ENCODE measurements around the gene ANKHD1.

Gene ANKHD1, protein sequence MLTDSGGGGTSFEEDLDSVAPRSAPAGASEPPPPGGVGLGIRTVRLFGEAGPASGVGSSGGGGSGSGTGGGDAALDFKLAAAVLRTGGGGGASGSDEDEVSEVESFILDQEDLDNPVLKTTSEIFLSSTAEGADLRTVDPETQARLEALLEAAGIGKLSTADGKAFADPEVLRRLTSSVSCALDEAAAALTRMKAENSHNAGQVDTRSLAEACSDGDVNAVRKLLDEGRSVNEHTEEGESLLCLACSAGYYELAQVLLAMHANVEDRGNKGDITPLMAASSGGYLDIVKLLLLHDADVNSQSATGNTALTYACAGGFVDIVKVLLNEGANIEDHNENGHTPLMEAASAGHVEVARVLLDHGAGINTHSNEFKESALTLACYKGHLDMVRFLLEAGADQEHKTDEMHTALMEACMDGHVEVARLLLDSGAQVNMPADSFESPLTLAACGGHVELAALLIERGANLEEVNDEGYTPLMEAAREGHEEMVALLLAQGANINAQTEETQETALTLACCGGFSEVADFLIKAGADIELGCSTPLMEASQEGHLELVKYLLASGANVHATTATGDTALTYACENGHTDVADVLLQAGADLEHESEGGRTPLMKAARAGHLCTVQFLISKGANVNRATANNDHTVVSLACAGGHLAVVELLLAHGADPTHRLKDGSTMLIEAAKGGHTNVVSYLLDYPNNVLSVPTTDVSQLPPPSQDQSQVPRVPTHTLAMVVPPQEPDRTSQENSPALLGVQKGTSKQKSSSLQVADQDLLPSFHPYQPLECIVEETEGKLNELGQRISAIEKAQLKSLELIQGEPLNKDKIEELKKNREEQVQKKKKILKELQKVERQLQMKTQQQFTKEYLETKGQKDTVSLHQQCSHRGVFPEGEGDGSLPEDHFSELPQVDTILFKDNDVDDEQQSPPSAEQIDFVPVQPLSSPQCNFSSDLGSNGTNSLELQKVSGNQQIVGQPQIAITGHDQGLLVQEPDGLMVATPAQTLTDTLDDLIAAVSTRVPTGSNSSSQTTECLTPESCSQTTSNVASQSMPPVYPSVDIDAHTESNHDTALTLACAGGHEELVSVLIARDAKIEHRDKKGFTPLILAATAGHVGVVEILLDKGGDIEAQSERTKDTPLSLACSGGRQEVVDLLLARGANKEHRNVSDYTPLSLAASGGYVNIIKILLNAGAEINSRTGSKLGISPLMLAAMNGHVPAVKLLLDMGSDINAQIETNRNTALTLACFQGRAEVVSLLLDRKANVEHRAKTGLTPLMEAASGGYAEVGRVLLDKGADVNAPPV (N-terminal part only)

GRCh38 chr5:140401362-140402257 lies at the start of gene ANKHD1:
TSS of gene ANKHD1 (plus strand) at chr5:140401833. CDS start at chr5:140401968, 135 bp downstream.
- DNase-seq (ENCODE audit: low read depth in 2 of 2): peak; percentile 90 to 94

GRCh38 chr5:140355546-140355945 lies 46.1 kb upstream of the ANKHD1 start:
- DNase-seq (ENCODE audit: low read depth in 2 of 2): no peak

DNA sequence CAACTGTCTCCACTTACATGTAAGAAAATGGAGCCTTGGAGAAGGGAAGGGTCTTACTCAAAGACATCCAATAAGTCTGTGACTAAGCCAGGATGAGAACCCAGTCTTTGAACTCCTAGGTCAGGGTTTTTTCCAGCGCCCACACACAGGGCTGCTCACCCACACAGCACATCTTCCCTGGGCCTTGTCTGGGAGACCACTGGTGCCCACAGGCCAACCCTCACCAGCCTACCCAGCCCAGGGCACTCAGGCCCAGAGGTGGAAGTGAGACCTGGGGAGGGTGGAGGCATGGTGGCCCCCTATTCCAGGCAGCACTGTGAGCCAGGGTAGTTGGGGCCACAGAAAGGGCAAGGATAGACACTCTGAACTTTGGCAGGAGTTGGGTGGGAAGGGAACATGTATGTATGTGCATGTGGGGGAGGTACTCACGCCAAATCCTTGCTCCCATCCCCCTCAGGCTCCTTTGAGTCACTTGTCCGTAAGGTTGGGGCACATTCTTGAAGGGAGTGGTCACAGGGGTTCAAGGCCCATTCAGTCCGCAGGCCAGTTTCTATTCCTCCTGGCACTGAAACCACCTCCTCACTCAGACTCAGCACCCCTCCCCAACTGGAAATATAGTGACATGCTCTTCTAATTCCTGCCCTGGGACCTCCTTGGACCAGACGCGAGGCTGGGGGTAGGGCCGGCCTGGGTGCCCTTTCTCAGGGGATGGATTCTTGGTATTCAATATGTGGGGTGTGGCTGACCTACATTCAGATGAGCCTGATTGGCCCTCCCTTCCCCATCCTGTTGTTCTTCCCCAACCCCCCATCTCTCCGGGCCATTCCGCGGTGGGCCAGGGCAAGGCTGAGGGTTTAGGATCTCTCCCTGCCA lies 44.5 kb upstream of the ANKHD1 start:
- no peak for DNase-seq (ENCODE audit: low read depth in 2 of 2)

DNA sequence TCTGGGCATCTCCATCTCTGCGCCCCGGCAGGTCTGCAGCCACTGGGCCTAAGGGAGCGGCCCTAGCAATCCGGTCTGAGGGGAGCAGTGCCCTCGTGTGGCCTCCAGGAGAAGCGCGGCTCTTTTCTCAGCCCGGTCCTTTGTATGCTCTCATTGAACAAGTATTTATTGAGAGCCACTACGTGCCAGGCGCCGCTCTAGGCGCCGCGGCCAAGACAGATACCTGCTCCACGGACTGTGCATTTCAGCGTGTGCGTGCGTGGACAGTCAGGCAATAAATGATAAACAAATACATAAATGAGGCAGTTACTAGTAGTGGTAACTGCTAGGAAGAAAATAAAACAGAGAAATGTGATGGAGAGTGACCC lies 43.9 kb upstream of the ANKHD1 start:
- DNase-seq (ENCODE audit: low read depth in 2 of 2): peak; percentile 49 to 69

DNA sequence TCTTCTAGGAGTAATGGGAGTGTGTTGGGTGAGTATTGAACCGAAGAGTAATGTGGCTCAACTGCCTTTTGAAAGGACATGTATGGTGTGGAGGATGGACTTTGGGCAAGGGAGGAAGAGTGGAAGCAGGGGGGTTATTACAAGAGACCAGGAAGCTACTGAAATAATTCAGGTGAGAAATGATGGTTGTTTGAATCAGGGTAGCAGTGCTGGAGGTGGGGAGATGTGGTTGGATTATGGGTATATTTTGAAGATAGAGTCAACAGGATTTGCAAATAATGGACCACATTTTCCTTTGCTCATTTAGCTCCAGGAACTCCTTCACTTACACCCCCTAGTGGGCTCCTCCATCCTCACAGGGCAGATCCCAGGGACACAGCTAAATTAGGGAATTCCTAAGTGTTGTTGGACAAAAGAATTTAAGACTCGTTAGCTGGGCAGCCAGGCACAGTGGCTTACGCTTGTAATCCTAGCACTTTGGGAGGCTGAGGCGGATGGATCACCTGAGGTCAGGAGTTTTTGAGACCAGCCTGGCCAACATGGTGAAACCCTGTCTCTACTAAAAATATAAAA lies 42.8 kb upstream of the ANKHD1 start:
- DNase-seq (ENCODE audit: low read depth in 2 of 2): no peak

DNA sequence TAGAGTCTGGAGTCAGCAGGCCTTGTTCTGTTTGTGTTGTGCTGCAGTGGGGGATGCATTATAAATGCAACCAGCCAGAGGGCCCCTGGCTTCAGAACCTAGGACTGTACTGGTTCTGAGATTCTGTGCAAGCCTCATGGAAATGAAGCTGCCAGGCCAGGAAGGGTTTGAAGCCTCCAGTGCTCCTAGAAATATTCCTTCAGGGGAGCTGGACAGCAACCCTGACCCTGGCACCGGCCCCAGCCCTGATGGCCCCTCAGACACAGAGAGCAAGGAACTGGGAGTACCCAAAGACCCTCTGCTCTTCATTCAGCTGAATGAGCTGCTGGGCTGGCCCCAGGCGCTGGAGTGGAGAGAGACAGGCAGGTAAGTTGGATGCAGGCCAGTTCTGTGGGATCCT lies 41.5 kb upstream of the ANKHD1 start, which contains the start of gene SLC4A9:
Gene SLC4A9 (plus strand): TSS at position 94 of the 400 bp plus-strand sequence. CDS start 43 bp downstream, at position 137.
- no peak for DNase-seq (ENCODE audit: low read depth in 2 of 2)

- DNase-seq (ENCODE audit: low read depth in 2 of 2): no peak
Observed at GRCh38 chr5:140360681-140361479, 40.8 kb upstream of the ANKHD1 start.

DNA sequence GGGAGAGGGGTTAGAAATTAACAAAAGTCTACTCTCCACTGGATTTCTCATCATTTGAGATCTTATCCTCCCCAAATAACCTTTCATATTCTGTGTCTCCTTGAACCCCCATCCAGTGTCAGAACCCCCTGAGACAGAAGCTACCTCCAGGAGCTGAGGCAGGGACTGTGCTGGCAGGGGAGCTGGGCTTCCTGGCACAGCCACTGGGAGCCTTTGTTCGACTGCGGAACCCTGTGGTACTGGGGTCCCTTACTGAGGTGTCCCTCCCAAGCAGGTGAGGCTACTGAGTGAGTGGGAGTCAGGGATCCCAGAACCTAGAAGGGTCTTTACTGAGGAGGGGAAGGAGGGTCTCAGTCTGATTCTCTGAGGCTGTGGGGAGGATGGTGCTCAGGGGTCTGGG lies 39.7 kb upstream of the ANKHD1 start:
- no peak for DNase-seq (ENCODE audit: low read depth in 2 of 2)

DNA sequence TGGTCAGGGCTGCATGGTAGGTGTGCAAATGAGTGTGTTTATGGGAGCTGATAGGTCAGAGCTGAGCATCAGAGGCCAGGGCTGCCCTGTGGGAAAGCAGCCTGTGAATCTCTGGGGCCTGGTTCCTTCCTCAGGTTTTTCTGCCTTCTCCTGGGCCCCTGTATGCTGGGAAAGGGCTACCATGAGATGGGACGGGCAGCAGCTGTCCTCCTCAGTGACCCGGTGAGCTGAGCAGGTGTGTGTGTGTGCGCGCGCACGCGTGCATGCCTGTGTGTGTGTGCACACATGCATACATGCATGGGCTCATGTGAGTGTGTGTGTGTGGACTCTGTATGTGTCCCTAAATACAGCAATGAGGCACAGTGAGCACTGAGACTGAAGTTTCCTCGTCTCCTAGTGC lies 39.3 kb upstream of the ANKHD1 start:
- DNase-seq (ENCODE audit: low read depth in 2 of 2): no peak

GRCh38 chr5:140362875-140363630 lies 38.6 kb upstream of the ANKHD1 start:
- peak; percentile 78 to 86 for DNase-seq (ENCODE audit: low read depth in 2 of 2)

- no peak for DNase-seq (ENCODE audit: low read depth in 2 of 2)
Observed at GRCh38 chr5:140363631-140364471, 37.8 kb upstream of the ANKHD1 start.

DNA sequence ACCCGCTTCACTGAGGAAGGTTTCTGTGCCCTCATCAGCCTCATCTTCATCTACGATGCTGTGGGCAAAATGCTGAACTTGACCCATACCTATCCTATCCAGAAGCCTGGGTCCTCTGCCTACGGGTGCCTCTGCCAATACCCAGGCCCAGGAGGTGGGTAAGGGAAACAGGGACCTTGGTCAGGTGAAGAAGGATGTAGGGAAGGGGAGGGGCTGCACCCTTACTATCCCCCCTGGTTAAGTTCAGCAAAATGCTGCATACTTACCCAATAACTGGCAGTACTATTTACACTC lies 37.2 kb upstream of the ANKHD1 start:
- no peak for DNase-seq (ENCODE audit: low read depth in 2 of 2)

GRCh38 chr5:140365282-140365681 lies 36.4 kb upstream of the ANKHD1 start:
- DNase-seq (ENCODE audit: low read depth in 2 of 2): no peak

DNA sequence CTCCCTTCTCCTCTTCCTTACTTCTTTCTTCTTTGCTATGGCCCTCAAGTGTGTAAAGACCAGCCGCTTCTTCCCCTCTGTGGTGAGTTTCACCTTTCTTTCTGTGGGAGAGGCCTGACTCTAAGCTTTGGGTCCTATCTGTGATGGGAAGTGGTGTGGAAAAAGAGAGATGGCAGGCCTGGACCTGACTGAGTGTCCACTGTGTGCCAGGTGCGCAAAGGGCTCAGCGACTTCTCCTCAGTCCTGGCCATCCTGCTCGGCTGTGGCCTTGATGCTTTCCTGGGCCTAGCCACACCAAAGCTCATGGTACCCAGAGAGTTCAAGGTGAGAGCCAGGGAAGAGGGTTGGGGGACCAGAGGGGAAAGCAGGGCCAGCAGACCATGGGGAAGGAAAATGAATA lies 35.7 kb upstream of the ANKHD1 start:
- DNase-seq (ENCODE audit: low read depth in 2 of 2): no peak

DNA sequence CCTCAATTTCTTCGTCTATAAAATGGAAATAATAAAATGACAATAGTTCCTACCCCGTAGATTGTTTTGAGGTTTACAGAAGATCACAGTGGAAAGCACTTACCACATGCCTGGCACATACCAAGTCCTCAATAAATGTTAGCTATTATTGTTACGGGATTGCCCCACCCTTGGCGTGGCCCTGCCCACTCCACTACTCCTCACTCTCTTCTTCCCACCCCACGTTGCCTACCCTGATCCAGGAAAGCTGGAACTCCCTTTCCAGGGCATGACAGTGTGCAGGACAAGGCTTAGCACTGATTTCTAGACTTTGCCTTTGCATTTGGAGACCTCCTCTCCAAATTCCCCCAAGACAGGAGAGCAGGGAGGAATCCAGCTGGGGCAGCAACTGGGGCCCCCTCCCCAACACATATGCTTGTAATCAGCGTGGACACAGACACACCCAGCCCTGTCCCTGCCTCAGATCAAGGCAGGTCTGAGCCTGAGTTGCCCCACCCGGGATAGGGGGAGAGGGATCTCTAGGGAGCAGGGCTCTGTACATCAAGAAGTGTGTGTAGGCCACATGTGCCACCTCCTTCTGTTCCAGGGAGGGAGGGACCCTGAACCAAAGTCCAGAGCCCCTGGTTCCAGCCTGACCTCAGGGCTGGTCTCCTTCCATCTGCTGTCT lies 34.9 kb upstream of the ANKHD1 start:
- no peak for DNase-seq (ENCODE audit: low read depth in 2 of 2)

- DNase-seq (ENCODE audit: low read depth in 2 of 2): no peak
Observed at GRCh38 chr5:140367256-140368013, 34.2 kb upstream of the ANKHD1 start.

All from stimulated activated CD8-positive, alpha-beta memory T cell treated with anti-CD3 and anti-CD28 coated beads, Interleukin-2, amount 100 ng/mL, for 48 hours (primary cell).